ENCODE results near the gene CAPS. TPM values are rescaled to one million over a fixed set of nuclear protein-coding genes. Genes with fewer than 3 reads are reported as not detected.
A peak's percentile ranks its signal among the peaks of the same experiment; 100 is the strongest.

The CAPS gene
- total RNA-seq, 4 donors from 2014 or later: 9.0 to 48.8 (median 26.3) TPM

- WGBS, 2 donors: 93 to 100% methylated on average over 1 of the region's 1 CpG
- no peak for DNase-seq
- Histone ChIP-seq H3K9me3 (no peaks in the 10 kb centered on the region), H3K36me3 (peaks cover 4 to 10% of the 10 kb centered on the region in 2 donors), H3K4me1 (peaks cover 25 to 29% of the 10 kb centered on the region in 2 donors), H3K27me3 (no peaks in the 10 kb centered on the region), H3K4me3 (replicated peaks in 1 of 3) (no peak overlapping the region), H3K27ac (no peak overlapping the region)
- TF ChIP-seq CTCF (IDR thresholded peaks at IDR 0.05) (no peak), POLR2A (IDR thresholded peaks at IDR 0.05) (no peak)
- intact Hi-C loops (cut with DNase I): no loop called here
These were observed 2.7 kb upstream of the CAPS start for GRCh38 chr19:5911366-5911765.

- peak; percentile 48 to 51 for DNase-seq
- no peak for TF ChIP-seq CTCF (IDR thresholded peaks at IDR 0.05)
- no peak for TF ChIP-seq POLR2A (IDR thresholded peaks at IDR 0.05)
- H3K4me1 ChIP-seq: peaks cover 26 to 30% of the 10 kb centered on the region in 2 donors
- H3K27me3 ChIP-seq: no peaks in the 10 kb centered on the region
- H3K36me3 ChIP-seq: peaks cover 31 to 35% of the 10 kb centered on the region in 2 donors
- WGBS, 2 donors: 43 to 68% methylated on average over 13 to 22 of the region's 22 CpGs
- H3K4me3 ChIP-seq (replicated peaks in 1 of 3): no peak overlapping the region
- no peaks in the 10 kb centered on the region for H3K9me3 ChIP-seq
- H3K27ac ChIP-seq: peak overlapping the region; percentile 67 to 94 (median 89)
- intact Hi-C loops (cut with DNase I): no loop called here
These were observed 312 bp downstream of the CAPS start for GRCh38 chr19:5914358-5914774.

DNA sequence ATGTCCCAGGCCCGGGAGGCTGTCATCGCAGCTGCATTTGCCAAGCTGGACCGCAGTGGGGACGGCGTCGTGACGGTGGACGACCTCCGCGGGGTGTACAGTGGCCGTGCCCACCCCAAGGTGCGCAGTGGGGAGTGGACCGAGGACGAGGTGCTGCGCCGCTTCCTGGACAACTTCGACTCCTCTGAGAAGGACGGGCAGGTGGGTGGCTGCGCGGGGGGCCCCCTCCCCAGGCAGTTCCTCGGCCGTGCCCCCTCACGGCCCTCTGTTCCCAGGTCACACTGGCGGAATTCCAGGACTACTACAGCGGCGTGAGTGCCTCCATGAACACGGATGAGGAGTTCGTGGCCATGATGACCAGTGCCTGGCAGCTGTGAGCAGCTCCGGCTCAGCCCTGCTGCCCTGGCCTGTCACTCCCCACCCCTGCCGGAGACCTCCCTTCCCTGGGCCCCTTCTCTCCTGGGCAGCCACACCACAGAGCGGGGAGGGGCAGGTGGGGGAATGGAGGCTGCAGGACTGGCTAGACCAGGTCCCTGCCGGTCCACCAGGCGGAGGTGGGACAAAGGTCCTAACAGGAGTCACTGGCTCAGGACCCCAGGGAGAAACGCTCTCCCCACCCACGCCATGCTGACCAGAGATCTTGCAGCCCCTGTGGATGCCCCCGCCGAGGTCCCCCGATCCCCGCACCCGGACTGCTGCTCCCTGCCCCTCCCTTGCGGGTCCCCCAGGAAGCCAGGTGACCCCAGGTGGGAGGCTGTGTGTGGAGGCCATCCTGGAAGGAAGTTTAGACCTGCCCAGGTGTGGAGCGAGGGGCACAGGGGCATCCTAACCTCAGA lies 1.1 kb downstream of the CAPS start:
- peak; percentile 88 to 92 for DNase-seq
- 55 to 56% methylated on average over 28 of the region's 42 CpGs for WGBS, 2 donors
- Histone ChIP-seq H3K27ac (peak overlapping the region; percentile 67 to 94 (median 89)), H3K36me3 (peaks cover 31 to 40% of the 10 kb centered on the region in 2 donors), H3K9me3 (no peaks in the 10 kb centered on the region), H3K4me1 (peaks cover 26 to 30% of the 10 kb centered on the region in 2 donors), H3K4me3 (replicated peaks in 1 of 3) (no peak overlapping the region), H3K27me3 (no peaks in the 10 kb centered on the region)
- intact Hi-C loops (cut with DNase I): no loop called here
- TF ChIP-seq POLR2A (IDR thresholded peaks at IDR 0.05): no peak
- TF ChIP-seq CTCF (IDR thresholded peaks at IDR 0.05): peak in 1 of 6 experiments; percentile 11

DNA sequence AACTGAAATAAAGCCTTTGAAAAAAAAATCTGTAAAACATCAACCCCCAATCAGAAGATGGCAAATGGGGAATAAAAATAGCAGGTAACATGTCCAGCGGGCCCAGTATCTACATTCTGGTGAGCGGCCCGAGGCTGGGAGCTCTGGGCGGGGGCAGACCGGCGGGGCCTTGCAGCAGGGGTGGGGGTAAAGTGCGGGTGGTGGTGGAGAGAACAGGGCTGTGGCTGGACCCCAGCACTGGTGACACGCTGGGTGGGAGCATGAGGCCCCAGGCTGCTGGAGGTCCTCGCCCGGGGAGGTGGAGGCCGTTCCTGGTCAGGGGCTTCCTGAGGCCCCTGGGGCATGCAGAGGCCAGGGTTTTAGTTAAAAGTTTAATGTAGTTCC lies 1.7 kb downstream of the CAPS start:
- TF ChIP-seq CTCF (IDR thresholded peaks at IDR 0.05): no peak
- TF ChIP-seq POLR2A (IDR thresholded peaks at IDR 0.05): no peak
- no peaks in the 10 kb centered on the region for H3K9me3 ChIP-seq
- H3K4me1 ChIP-seq: peaks cover 26 to 30% of the 10 kb centered on the region in 2 donors
- peaks cover 31 to 43% of the 10 kb centered on the region in 2 donors for H3K36me3 ChIP-seq
- H3K27ac ChIP-seq: peak overlapping the region; percentile 67 to 94 (median 89)
- 72 to 73% methylated on average over 11 of the region's 11 CpGs for WGBS, 2 donors
- no peak overlapping the region for H3K4me3 ChIP-seq (replicated peaks in 1 of 3)
- peak in 1 of 2 donors; percentile 16 for DNase-seq
- H3K27me3 ChIP-seq: no peaks in the 10 kb centered on the region
- intact Hi-C loops (cut with DNase I): no loop called here

DNA sequence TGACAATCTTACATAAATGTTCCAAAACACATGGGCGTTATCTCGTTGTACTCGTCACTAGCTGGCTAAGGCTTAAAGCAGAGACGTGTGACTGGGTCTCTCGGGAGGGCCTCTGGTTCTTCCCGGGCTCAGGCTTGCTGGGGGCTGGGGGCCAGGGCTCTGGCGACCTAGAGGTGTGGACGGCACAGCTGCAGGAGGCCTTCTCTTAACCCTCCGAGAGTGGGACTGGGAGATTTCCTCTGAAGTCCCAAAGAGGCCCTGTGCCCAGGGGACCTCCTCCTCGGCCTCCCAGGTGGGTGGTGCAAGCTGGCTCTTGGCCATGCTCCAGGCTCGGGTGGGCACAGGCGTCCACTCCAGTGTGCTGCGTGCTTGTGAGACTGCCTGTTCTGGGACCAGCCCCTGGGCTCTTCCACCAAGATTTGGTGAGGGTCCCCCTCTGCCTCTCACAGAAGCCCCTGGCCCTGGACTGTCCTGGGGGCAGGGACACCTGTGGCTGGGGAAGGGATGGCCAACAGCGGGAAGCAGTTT lies 2.2 kb downstream of the CAPS start:
- H3K4me3 ChIP-seq (replicated peaks in 1 of 3): no peak overlapping the region
- H3K36me3 ChIP-seq: peaks cover 31 to 47% of the 10 kb centered on the region in 2 donors
- H3K4me1 ChIP-seq: peaks cover 26 to 30% of the 10 kb centered on the region in 2 donors
- 46 to 70% methylated on average over 9 to 14 of the region's 14 CpGs for WGBS, 2 donors
- TF ChIP-seq CTCF (IDR thresholded peaks at IDR 0.05) (no peak), POLR2A (IDR thresholded peaks at IDR 0.05) (no peak)
- intact Hi-C loops (cut with DNase I): no loop called here
- peak overlapping the region in 2 of 3 donors; percentile 67 to 89 for H3K27ac ChIP-seq
- H3K9me3 ChIP-seq: no peaks in the 10 kb centered on the region
- no peak for DNase-seq
- H3K27me3 ChIP-seq: no peaks in the 10 kb centered on the region

Data from thyroid gland (tissue), 4 donors.